ENCODE results near the gene EEPD1.

- no peak for TF ChIP-seq TARDBP (IDR thresholded peaks at IDR 0.05)
- TF ChIP-seq FOXM1 (IDR thresholded peaks at IDR 0.05; ENCODE audit: borderline replicate concordance): no peak
- no peak for TF ChIP-seq SP1 (IDR thresholded peaks at IDR 0.05)
- no peak for TF ChIP-seq FOXA1 (IDR thresholded peaks at IDR 0.05)
- no peak for TF ChIP-seq L3MBTL2 (conservative IDR thresholded peaks at IDR 0.05)
- no peak for TF ChIP-seq FOXK2 (IDR thresholded peaks at IDR 0.05)
Measured at GRCh38 chr7:36226151-36226550, 73.1 kb downstream of the EEPD1 start.

Data from HEK293T (cell line).